GM12864 (cell line): Measurements from ENCODE around the gene DENND6B.
"Not testable (repeated sequence)": the region's sequence is repeated elsewhere in the genome, so short reads cannot be mapped to it uniquely, and the experiment has no call there.

ENCODE experiments used
- DNase-seq: peaks from one replicate; pipeline ENCODE4 v3.0.0-alpha.2; 2011; ENCODE audit warnings: low read depth
- H3K4me3 ChIP-seq: 2 replicates; pipeline ENCODE4 v1.5.1; 2011; ENCODE audit warnings: mild to moderate bottlenecking, low read depth, low read length, control low read depth
- TF ChIP-seq, protein P1 (sequence below): IDR thresholded peaks from 2 replicates; pipeline ENCODE4 v1.5.1; 2011; ENCODE audit warnings: low read depth, mild to moderate bottlenecking, moderate library complexity, low read length, control low read depth, inconsistent platforms; ENCODE audit errors: missing control alignments

Gene DENND6B

DNA sequence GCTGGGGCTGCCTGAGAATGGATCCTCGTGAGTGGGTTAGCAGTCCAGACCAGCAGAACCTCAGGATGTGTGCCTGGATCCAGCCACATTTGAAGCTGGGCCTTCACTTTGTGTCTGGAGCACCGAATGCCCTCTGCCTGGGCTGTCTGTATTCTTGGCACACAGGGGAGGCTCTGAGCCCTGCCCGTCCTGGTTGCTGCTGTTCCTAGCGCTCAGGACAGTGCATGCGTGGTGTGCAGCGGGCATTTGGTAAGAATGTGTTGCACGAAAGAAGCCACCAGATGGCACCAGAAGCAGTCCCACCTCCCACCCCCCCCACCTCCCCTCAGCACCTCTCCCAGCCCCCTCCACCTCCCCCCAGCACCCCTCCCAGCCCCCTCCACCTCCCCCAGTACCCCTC lies 52.5 kb downstream of the DENND6B start:
- TF ChIP-seq, protein P1, sequence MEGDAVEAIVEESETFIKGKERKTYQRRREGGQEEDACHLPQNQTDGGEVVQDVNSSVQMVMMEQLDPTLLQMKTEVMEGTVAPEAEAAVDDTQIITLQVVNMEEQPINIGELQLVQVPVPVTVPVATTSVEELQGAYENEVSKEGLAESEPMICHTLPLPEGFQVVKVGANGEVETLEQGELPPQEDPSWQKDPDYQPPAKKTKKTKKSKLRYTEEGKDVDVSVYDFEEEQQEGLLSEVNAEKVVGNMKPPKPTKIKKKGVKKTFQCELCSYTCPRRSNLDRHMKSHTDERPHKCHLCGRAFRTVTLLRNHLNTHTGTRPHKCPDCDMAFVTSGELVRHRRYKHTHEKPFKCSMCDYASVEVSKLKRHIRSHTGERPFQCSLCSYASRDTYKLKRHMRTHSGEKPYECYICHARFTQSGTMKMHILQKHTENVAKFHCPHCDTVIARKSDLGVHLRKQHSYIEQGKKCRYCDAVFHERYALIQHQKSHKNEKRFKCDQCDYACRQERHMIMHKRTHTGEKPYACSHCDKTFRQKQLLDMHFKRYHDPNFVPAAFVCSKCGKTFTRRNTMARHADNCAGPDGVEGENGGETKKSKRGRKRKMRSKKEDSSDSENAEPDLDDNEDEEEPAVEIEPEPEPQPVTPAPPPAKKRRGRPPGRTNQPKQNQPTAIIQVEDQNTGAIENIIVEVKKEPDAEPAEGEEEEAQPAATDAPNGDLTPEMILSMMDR, result peak; percentile 48
- no peak overlapping the region for H3K4me3 ChIP-seq
- no peak for DNase-seq

DNA sequence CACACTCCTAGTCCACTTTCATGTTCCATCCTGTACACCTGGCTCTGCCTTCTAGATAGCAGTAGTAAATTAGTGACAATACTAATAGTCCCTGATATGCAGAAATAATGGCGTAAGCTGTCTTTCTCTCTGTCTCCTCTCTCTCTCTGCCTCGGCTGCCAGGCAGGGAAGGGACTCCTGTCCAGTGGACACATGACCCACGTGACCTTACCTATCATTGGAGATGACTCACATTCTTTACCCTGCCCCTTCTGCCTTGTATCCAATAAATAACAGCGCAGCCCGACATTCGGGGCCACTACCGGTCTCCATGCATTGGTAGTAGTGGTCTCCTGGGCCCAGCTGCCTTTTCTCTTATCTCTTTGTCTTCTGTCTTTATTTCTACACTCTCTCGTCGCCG lies 53.0 kb downstream of the DENND6B start:
- H3K4me3 ChIP-seq, DNase-seq: not testable (repeated sequence)

GRCh38 chr22:50273352-50273751 lies 53.5 kb downstream of the DENND6B start:
- not testable (repeated sequence) for DNase-seq, H3K4me3 ChIP-seq

GRCh38 chr22:50272044-50272802 lies 54.6 kb downstream of the DENND6B start:
- DNase-seq, result no peak
- TF ChIP-seq, protein P1, result no peak
- no peak overlapping the region for H3K4me3 ChIP-seq

DNA sequence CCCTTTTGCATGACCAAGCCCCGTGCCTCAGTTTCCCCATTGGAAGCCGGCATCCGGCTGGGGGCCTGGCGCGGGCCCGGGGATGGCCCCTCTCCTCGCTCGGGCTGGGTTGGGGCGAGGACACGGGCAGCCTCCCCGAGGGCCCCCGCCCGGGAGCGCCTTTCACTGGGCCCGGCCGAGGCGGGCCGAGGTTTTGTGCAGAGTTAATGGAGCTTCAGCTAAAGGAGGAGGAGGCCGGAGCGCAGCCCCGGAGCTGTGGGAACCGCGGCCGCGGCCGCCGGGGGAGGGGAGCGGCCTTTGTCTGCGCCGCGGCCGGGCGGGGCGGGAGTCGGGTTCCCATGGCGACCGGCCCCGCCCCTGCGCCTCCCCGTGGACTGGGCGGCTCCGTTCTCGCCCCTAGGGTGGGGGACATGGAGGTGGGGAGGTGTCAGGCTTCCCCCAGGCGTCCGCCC lies 55.3 kb downstream of the DENND6B start:
- TF ChIP-seq, protein P1, result peak; percentile 33
- no peak for DNase-seq
- H3K4me3 ChIP-seq, result peak overlapping the region; percentile 22

DNA sequence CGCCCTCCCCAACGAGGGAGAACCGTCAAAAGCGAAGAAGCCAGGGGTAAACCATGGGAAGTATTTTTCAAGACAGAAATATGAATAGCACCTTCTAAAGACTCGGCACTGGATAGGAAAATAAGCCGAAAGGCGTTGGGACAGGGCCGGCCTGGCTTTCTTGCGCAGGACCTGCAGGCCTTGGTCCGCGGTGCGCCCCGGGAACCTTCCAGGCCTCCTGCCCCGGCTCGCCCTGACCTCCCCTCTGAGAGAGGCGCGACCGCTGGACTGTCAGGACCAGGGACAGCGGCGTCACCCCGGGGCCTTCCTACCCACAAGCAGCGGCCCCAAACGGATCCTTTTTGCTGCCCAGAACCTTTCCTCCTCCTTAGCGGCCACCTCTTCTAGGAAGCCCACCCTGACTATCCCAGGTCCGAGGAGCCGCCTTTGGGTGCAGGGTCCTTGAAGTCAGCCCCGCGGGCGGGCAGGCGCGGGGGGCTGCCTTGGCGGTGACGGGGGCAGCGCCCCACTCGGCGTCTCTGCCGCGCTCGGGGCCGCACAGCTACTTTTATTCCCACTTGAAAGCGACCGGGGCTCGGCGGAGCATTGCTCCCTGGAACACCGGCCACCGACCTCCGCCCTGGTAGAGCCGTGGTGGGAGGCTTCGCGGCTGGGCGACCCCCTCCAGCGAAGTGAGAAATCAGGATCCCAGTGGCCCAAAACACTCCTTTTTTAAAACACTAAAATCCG lies 56.0 kb downstream of the DENND6B start:
- peak overlapping the region; percentile 58 for H3K4me3 ChIP-seq
- TF ChIP-seq, protein P1, result no peak
- no peak for DNase-seq

- TF ChIP-seq, protein P1, result no peak
- H3K4me3 ChIP-seq, result peak within 1 kb of the TSS; percentile 58
- no peak for DNase-seq
These were observed 56.7 kb downstream of the DENND6B start, which contains the start of gene MAPK11 for GRCh38 chr22:50269970-50270665. MAPK11 (minus strand) TSS chr22:50270380; CDS start chr22:50270292, 88 bp downstream.
